ENCODE measurements around the gene NCKAP5L.

NCKAP5L gene

GRCh38 chr12:49795654-49796105 lies 32.5 kb downstream of the NCKAP5L start:
- TF ChIP-seq POLR2AphosphoS5 (IDR thresholded peaks at IDR 0.05; ENCODE audit: low read depth, low read length), result no peak
- no peak for TF ChIP-seq TAF1 (IDR thresholded peaks at IDR 0.05; ENCODE audit: borderline replicate concordance, insufficient read depth, low read length)
- no peak for TF ChIP-seq FOXP2 (optimal IDR thresholded peaks at IDR 0.05; ENCODE audit: borderline replicate concordance, extremely low read depth, extremely low read length, insufficient read depth)
- no peak for TF ChIP-seq REST (IDR thresholded peaks at IDR 0.05; ENCODE audit: insufficient read depth in 1 of 2, low read depth in 2 of 2, low read length in 2 of 2)
- no peak for TF ChIP-seq SIN3A (IDR thresholded peaks at IDR 0.05; ENCODE audit: borderline replicate concordance, insufficient read depth, low read length)

DNA sequence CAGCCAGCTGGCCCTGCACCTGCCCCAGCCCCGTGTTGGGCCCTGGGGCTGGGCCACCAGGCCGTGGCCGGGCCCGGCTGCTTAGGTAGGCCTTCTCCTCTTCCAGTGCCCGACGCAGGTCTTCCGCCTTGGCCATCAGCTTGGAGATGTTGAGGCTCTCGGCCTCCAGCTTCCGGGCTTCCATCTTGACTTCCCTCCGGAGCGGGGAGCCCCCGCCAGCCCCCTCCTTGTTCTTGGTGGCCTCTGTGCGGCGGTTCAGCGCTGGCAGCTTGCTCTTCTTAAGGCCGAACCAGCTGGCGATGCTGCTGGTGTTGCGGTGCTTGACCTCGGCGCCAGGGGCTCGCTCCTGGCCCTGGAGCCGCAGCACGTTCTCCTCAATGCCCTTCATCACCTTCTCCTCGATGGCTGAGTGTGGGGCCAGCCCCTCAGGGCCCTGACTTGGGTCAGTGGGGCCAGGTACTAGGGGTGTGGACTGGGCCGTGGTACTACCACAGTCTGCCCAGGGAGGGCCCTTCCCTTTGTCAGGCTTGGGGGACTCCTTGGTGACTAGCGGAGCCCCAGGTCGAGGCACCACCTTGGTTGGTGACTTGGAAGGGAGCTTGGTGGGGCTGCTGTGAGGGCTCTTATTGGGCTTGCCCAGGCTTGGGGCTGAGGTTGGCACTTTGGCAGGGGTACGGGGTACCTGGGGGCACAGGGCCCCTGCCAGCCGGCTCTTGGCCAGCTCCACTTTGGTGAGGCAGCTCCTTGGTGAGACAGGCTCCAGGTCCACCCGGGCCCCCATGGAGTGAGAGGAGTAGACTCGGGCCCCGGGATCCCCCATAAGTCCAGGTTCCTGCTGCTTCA lies 33.2 kb downstream of the NCKAP5L start:
- TF ChIP-seq FOXP2 (optimal IDR thresholded peaks at IDR 0.05; ENCODE audit: borderline replicate concordance, extremely low read depth, extremely low read length, insufficient read depth) (no peak), REST (IDR thresholded peaks at IDR 0.05; ENCODE audit: insufficient read depth in 1 of 2, low read depth in 2 of 2, low read length in 2 of 2) (no peak)

- TF ChIP-seq SIN3A (IDR thresholded peaks at IDR 0.05; ENCODE audit: borderline replicate concordance, insufficient read depth, low read length), result no peak
- TF ChIP-seq TAF1 (IDR thresholded peaks at IDR 0.05; ENCODE audit: borderline replicate concordance, insufficient read depth, low read length), result no peak
- no peak for TF ChIP-seq FOXP2 (optimal IDR thresholded peaks at IDR 0.05; ENCODE audit: borderline replicate concordance, extremely low read depth, extremely low read length, insufficient read depth)
- TF ChIP-seq POLR2AphosphoS5 (IDR thresholded peaks at IDR 0.05; ENCODE audit: low read depth, low read length), result no peak
- TF ChIP-seq REST (IDR thresholded peaks at IDR 0.05; ENCODE audit: insufficient read depth in 1 of 2, low read depth in 2 of 2, low read length in 2 of 2), result no peak
These were observed 34.2 kb downstream of the NCKAP5L start for GRCh38 chr12:49794021-49794420.

DNA sequence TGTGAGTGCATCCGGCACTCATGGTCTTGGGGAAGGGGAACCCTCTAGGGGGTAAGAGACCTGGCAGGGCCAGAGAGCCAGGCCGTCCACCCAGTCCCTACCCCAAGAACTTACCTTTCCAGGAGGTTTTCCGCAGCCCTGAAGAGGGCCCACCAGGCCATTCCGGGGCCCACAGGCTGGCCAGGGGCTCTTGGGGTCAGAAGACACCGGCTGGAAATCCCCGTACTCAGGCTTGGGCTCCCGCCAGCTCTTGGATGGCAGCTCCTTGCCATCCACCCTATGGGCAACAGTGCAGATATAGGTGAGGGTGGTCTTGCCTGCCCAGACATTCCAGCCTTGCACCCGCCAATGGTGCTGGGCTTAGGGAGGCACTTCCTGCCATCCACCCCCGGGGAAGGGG lies 34.6 kb downstream of the NCKAP5L start:
- TF ChIP-seq POLR2AphosphoS5 (IDR thresholded peaks at IDR 0.05; ENCODE audit: low read depth, low read length) (no peak), SIN3A (IDR thresholded peaks at IDR 0.05; ENCODE audit: borderline replicate concordance, insufficient read depth, low read length) (no peak), TAF1 (IDR thresholded peaks at IDR 0.05; ENCODE audit: borderline replicate concordance, insufficient read depth, low read length) (no peak), FOXP2 (optimal IDR thresholded peaks at IDR 0.05; ENCODE audit: borderline replicate concordance, extremely low read depth, extremely low read length, insufficient read depth) (no peak), REST (IDR thresholded peaks at IDR 0.05; ENCODE audit: insufficient read depth in 1 of 2, low read depth in 2 of 2, low read length in 2 of 2) (no peak)
